HepG2 (cell line): Measurements from ENCODE around the gene LRP1B. TPM values are rescaled to one million over a fixed set of nuclear protein-coding genes. Genes with fewer than 3 reads are reported as not detected.

Experiments
- ATAC-seq: fragments of 200-7000 bp; cut with Tn5 transposase; 3 replicates; pipeline ENCODE4 v1.9.1; 2020; ENCODE audit warnings: mild to moderate bottlenecking, moderate library complexity
- BruUV-seq: library from RNA; stranded (reverse); fragments of 400-500 nt; replicated peaks from 2 replicates; lab custom pipeline; 2021; lab: Mats Ljungman, UMichigan
- CTCF ChIA-PET: fragments of 300-600 bp; formaldehyde crosslinking; extraction: SDS; loops from one replicate; lab custom pipeline; 2021; ENCODE audit warnings: low total read pairs, inconsistent platforms, low intra/inter-chr PET ratio; lab: Yijun Ruan, JAX
- POLR2A ChIA-PET: fragments of 350-600 bp; sonication (Branson Sonifier 250); formaldehyde crosslinking; loops from one replicate; lab custom pipeline; 2020; ENCODE audit warnings: antibody characterized with exemption, inconsistent platforms; lab: Yijun Ruan, JAX
- DNase-seq: peaks from one replicate; pipeline ENCODE4 v3.0.0-alpha.2; 2015; ENCODE audit warnings: low spot score
- FAIRE-seq: peaks from 3 replicates; lab custom pipeline; 2011; peaks lifted over from hg19 to GRCh38; lab: Jason Lieb, UNC
- H2AFZ ChIP-seq: one replicate; pipeline ENCODE4 v1.6.1; 2011; ENCODE audit warnings: low read length, inconsistent platforms
- H3K27ac ChIP-seq: fragments of 300-600 bp; 3 replicates; pipeline ENCODE4 v1.8.0; 2011; ENCODE audit warnings: mixed run types, mild to moderate bottlenecking, mixed read lengths, low read length, inconsistent platforms; ENCODE audit not compliant: insufficient read depth; ENCODE audit errors: extremely low read length
- H3K27me3 ChIP-seq, 2 experiments: fragments of 200-600 bp in 1 of 2; 2 replicates in 1 of 2; 3 replicates in 1 of 2; pipeline versions ENCODE4 v1.6.0 to v1.8.0; 2011; ENCODE audit warnings: low read length in 2 of 2, mild to moderate bottlenecking in 2 of 2, moderate library complexity in 2 of 2, inconsistent platforms in 1 of 2; ENCODE audit not compliant: insufficient read depth in 2 of 2, control insufficient read depth in 1 of 2
- H3K36me3 ChIP-seq, 2 experiments: fragments of 200-600 bp in 1 of 2; replicated peaks in 1 of 2; 2 replicates in 1 of 2; 3 replicates in 1 of 2; pipeline versions ENCODE4 v1.5.1 to v1.8.0; 2011; ENCODE audit warnings: low read length in 2 of 2, inconsistent platforms in 1 of 2; ENCODE audit not compliant: insufficient read depth in 2 of 2, control insufficient read depth in 1 of 2
- H3K4me1 ChIP-seq: 2 replicates; pipeline ENCODE4 v1.5.1; 2012; ENCODE audit warnings: low read length, inconsistent platforms; ENCODE audit not compliant: insufficient read depth
- H3K4me2 ChIP-seq: 2 replicates; pipeline ENCODE4 v1.6.0; 2011; ENCODE audit warnings: low read depth, low read length, inconsistent platforms
- H3K4me3 ChIP-seq, 3 experiments: fragments of 200-600 bp in 1 of 3; sonication (generic), shearing (Covaris generic) in 1 of 3; replicated peaks in 1 of 3; 2 replicates each; pipeline ENCODE4 v1.5.1; 2011 to 2016; ENCODE audit warnings: low read length in 3 of 3, inconsistent platforms in 2 of 3, low read depth in 2 of 3, mild to moderate bottlenecking in 2 of 3, control low read depth in 1 of 3, mixed read lengths in 1 of 3; ENCODE audit not compliant: insufficient read depth in 1 of 3
- H3K79me2 ChIP-seq: one replicate; pipeline ENCODE4 v1.6.1; 2011; ENCODE audit warnings: low read length, inconsistent platforms; ENCODE audit not compliant: insufficient read depth
- H3K9ac ChIP-seq: 2 replicates; pipeline ENCODE4 v1.6.0; 2011; ENCODE audit warnings: mild to moderate bottlenecking, low read depth, low read length, inconsistent platforms; ENCODE audit not compliant: insufficient read depth
- H3K9me3 ChIP-seq: 2 replicates; pipeline ENCODE4 v1.5.1; 2012; ENCODE audit warnings: mild to moderate bottlenecking, low read length
- H4K20me1 ChIP-seq: 2 replicates; pipeline ENCODE4 v1.6.0; 2011; ENCODE audit warnings: inconsistent platforms, mild to moderate bottlenecking, low read length, moderate library complexity; ENCODE audit not compliant: insufficient read depth
- ASH2L ChIP-seq: fragments of 300-600, 200-600 bp; sonication (generic); IDR thresholded peaks from 2 replicates; pipeline ENCODE4 v1.7.0; 2017; ENCODE audit warnings: low read depth, mild to moderate bottlenecking, moderate library complexity, mixed read lengths, low read length; ENCODE audit not compliant: insufficient read length
- FIP1L1 ChIP-seq: fragments of 200-400 bp; formaldehyde crosslinking; IDR thresholded peaks from 2 replicates; pipeline ENCODE4 v1.6.1; 2018; ENCODE audit warnings: low read depth, mild to moderate bottlenecking, low read length, moderate library complexity, borderline replicate concordance; ENCODE audit not compliant: insufficient read depth
- GATAD1 ChIP-seq: IDR thresholded peaks from 2 replicates; pipeline ENCODE4 v1.6.1; 2016; ENCODE audit warnings: missing genetic modification reagents, missing compliant biosample characterization
- HOXA7 ChIP-seq: sonication (generic); formaldehyde crosslinking; IDR thresholded peaks from 2 replicates; pipeline ENCODE4 v1.8.1; 2022; ENCODE audit warnings: mild to moderate bottlenecking, missing genetic modification reagents, moderate library complexity
- KDM4B ChIP-seq: sonication (generic); formaldehyde crosslinking; IDR thresholded peaks from 2 replicates; pipeline ENCODE4 v1.4.0; 2020; ENCODE audit warnings: missing genetic modification reagents
- NR2F2 ChIP-seq: IDR thresholded peaks from 2 replicates; pipeline ENCODE4 v1.6.1; 2012; ENCODE audit warnings: low read depth, inconsistent platforms, borderline replicate concordance
- TSC22D2 ChIP-seq: sonication (generic); formaldehyde crosslinking; IDR thresholded peaks from 2 replicates; pipeline ENCODE4 v1.5.1; 2020; ENCODE audit warnings: missing genetic modification reagents, mild to moderate bottlenecking, borderline replicate concordance
- XRCC5 ChIP-seq: fragments of 200-400 bp; formaldehyde crosslinking; optimal IDR thresholded peaks from 2 replicates; pipeline ENCODE3; 2017; ENCODE audit warnings: mild to moderate bottlenecking, low read length
- ZKSCAN1 ChIP-seq: fragments of 150-350 bp; IDR thresholded peaks from 2 replicates; pipeline ENCODE4 v1.6.1; 2014; ENCODE audit warnings: low read length
- ZNF264 ChIP-seq: sonication (generic); formaldehyde crosslinking; IDR thresholded peaks from 2 replicates; pipeline ENCODE4 v1.4.0; 2020; ENCODE audit warnings: missing genetic modification reagents
- ZNF274 ChIP-seq: sonication (generic); formaldehyde crosslinking; IDR thresholded peaks from 2 replicates; pipeline ENCODE4 v1.5.1; 2020; ENCODE audit warnings: mild to moderate bottlenecking, missing genetic modification reagents
- ZNF552 ChIP-seq: sonication (generic); formaldehyde crosslinking; IDR thresholded peaks from 2 replicates; pipeline ENCODE4 v1.9.0; 2022; ENCODE audit warnings: missing genetic modification reagents, mild to moderate bottlenecking, borderline replicate concordance
- ZNF572 ChIP-seq: sonication (generic); formaldehyde crosslinking; IDR thresholded peaks from 2 replicates; pipeline ENCODE4 v1.5.1; 2020; ENCODE audit warnings: mild to moderate bottlenecking, missing genetic modification reagents
- ZNF713 ChIP-seq: sonication (generic); formaldehyde crosslinking; IDR thresholded peaks from 2 replicates; pipeline ENCODE4 v1.4.0; 2020; ENCODE audit warnings: mild to moderate bottlenecking, missing genetic modification reagents
- ZNF792 ChIP-seq: IDR thresholded peaks from 2 replicates; pipeline ENCODE4 v1.6.1; 2016
- ZSCAN29 ChIP-seq: sonication (generic); formaldehyde crosslinking; conservative IDR thresholded peaks from 2 replicates; pipeline ENCODE4 v1.4.0; 2020; ENCODE audit warnings: mild to moderate bottlenecking, missing genetic modification reagents
- WGBS: methylation state at CpG from one replicate; pipeline ENCODE4 v1.1.6; 2017; ENCODE audit warnings: low lambda C conversion rate; 5-methylcytosine and 5-hydroxymethylcytosine counted together
- in situ Hi-C: cut with HindIII; loops from 2 replicates; pipeline ENCODE4 v1.10.0; 2017; ENCODE audit warnings: low pct_unique_long_range_greater_than_20kb; ENCODE audit not compliant: extremely low pct_ligation_motif_present
- intact Hi-C: fragments of 100-400 bp; cut with micrococcal nuclease; formaldehyde crosslinking; loops from one replicate; pipeline ENCODE4 v1.10.0; 2022; ENCODE audit not compliant: unreplicated experiment
- polyA plus RNA-seq, 8 experiments: library from polyadenylated mRNA; depleted of rRNA in 3 of 8; stranded (reverse) in 7 of 8; unstranded in 1 of 8; fragments of >200 nt; fragmentation: Illumina TruSeq in 4 of 8; extraction: Trizol in 4 of 8; gene quantifications; 2 replicates each; pipeline versions ENCODE4 v1.2.1 to v1.2.3, GENCODE V29; 2011 to 2016; ENCODE audit warnings: low read depth in 4 of 8, missing spikeins in 1 of 8, mixed read lengths in 1 of 8; ENCODE audit not compliant: insufficient read depth in 1 of 8
- total RNA-seq, 5 experiments: library from RNA; depleted of rRNA; stranded (reverse); fragments of >200 nt; fragmentation: Illumina TruSeq; extraction: Trizol; gene quantifications; 2 replicates each; pipeline ENCODE4 v1.2.3, GENCODE V29; 2016; ENCODE audit warnings: low read depth in 1 of 5
- TF ChIP-seq, protein P1 (sequence below): sonication (generic); formaldehyde crosslinking; IDR thresholded peaks from 2 replicates; pipeline ENCODE4 v1.4.0; 2020; ENCODE audit warnings: mild to moderate bottlenecking, missing genetic modification reagents
- TF ChIP-seq, protein P2 (sequence below): IDR thresholded peaks from 2 replicates; pipeline ENCODE4 v1.6.1; 2012; ENCODE audit warnings: low read depth, low read length, improper control_type of control experiment

LRP1B gene
- total and polyA plus RNA-seq, 2 of the 13 experiments (the other 11 are each of a cell fraction or from before 2014, with no cell fraction given) = 0.04 TPM; not detected in 1

DNA sequence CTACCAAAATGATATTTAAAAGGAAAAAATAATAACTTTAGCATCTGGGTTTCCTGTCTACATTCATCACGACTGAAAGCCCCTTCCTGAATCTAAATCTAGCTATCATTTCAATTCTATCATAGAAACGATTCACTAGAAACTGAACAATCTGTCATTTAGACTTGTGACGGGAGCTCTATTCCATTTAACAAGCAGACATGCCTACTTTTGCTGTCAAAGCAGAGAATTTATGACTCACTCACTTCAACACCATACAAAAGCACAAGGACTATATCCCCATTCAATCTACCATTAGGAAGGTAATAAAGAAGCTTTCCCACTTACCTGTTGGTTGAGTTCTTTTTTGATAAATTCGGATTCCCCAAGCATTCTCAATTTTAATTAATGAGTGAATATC, 1072.3 kb downstream of the LRP1B start:
- DNase-seq (no peak), FAIRE-seq (no peak), ATAC-seq (no peak)
- H3K4me3 ChIP-seq = no peak overlapping the region
- no peaks in the 10 kb centered on the region for H3K4me1 ChIP-seq
- intact Hi-C loops = no loop called here
- no peak overlapping the region for H3K4me2 ChIP-seq
- no peaks in the 10 kb centered on the region for H4K20me1 ChIP-seq
- no peaks in the 10 kb centered on the region for H3K36me3 ChIP-seq
- no peak overlapping the region for H3K27ac ChIP-seq
- in situ Hi-C loops = no loop called here
- POLR2A ChIA-PET = no interaction called here
- under 1% methylated on average over 4 of the region's 4 CpGs for WGBS
- no peaks in the 10 kb centered on the region for H3K9me3 ChIP-seq
- H3K9ac ChIP-seq = no peak overlapping the region
- no TSS peak for BruUV-seq
- no peak overlapping the region for H2AFZ ChIP-seq
- H3K79me2 ChIP-seq = no peaks in the 10 kb centered on the region
- H3K27me3 ChIP-seq = no peaks in the 10 kb centered on the region
- no peak for TF ChIP-seq NR2F2
- no peak for TF ChIP-seq ZNF713 (CRISPR knock-in tag)
- no peak for TF ChIP-seq ZNF264 (CRISPR knock-in tag)
- no peak for TF ChIP-seq GATAD1 (CRISPR knock-in tag)
- TF ChIP-seq ZSCAN29 (CRISPR knock-in tag) = no peak
- TF ChIP-seq TSC22D2 (CRISPR knock-in tag) = no peak
- TF ChIP-seq, protein P1, sequence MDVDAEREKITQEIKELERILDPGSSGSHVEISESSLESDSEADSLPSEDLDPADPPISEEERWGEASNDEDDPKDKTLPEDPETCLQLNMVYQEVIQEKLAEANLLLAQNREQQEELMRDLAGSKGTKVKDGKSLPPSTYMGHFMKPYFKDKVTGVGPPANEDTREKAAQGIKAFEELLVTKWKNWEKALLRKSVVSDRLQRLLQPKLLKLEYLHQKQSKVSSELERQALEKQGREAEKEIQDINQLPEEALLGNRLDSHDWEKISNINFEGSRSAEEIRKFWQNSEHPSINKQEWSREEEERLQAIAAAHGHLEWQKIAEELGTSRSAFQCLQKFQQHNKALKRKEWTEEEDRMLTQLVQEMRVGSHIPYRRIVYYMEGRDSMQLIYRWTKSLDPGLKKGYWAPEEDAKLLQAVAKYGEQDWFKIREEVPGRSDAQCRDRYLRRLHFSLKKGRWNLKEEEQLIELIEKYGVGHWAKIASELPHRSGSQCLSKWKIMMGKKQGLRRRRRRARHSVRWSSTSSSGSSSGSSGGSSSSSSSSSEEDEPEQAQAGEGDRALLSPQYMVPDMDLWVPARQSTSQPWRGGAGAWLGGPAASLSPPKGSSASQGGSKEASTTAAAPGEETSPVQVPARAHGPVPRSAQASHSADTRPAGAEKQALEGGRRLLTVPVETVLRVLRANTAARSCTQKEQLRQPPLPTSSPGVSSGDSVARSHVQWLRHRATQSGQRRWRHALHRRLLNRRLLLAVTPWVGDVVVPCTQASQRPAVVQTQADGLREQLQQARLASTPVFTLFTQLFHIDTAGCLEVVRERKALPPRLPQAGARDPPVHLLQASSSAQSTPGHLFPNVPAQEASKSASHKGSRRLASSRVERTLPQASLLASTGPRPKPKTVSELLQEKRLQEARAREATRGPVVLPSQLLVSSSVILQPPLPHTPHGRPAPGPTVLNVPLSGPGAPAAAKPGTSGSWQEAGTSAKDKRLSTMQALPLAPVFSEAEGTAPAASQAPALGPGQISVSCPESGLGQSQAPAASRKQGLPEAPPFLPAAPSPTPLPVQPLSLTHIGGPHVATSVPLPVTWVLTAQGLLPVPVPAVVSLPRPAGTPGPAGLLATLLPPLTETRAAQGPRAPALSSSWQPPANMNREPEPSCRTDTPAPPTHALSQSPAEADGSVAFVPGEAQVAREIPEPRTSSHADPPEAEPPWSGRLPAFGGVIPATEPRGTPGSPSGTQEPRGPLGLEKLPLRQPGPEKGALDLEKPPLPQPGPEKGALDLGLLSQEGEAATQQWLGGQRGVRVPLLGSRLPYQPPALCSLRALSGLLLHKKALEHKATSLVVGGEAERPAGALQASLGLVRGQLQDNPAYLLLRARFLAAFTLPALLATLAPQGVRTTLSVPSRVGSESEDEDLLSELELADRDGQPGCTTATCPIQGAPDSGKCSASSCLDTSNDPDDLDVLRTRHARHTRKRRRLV (CRISPR knock-in tag) = no peak
- no peak for TF ChIP-seq ZNF792 (CRISPR knock-in tag)
- TF ChIP-seq ZNF572 (CRISPR knock-in tag) = no peak
- no peak for TF ChIP-seq XRCC5
- no peak for TF ChIP-seq KDM4B (CRISPR knock-in tag)
- no peak for TF ChIP-seq FIP1L1
- TF ChIP-seq ZNF274 (CRISPR knock-in tag) = no peak
- TF ChIP-seq, protein P2, sequence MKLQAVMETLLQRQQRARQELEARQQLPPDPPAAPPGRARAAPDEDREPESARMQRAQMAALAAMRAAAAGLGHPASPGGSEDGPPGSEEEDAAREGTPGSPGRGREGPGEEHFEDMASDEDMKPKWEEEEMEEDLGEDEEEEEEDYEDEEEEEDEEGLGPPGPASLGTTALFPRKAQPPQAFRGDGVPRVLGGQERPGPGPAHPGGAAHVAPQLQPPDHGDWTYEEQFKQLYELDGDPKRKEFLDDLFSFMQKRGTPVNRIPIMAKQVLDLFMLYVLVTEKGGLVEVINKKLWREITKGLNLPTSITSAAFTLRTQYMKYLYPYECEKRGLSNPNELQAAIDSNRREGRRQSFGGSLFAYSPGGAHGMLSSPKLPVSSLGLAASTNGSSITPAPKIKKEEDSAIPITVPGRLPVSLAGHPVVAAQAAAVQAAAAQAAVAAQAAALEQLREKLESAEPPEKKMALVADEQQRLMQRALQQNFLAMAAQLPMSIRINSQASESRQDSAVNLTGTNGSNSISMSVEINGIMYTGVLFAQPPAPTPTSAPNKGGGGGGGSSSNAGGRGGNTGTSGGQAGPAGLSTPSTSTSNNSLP = no peak
- no peak for TF ChIP-seq ASH2L
- no peak for TF ChIP-seq ZKSCAN1
- TF ChIP-seq HOXA7 (CRISPR knock-in tag) = no peak
- TF ChIP-seq ZNF552 (CRISPR knock-in tag) = no peak
- TF ChIP-seq, all 625 proteins: peak for 0
- CTCF ChIA-PET = no interaction called here
